ENCODE data around the gene LONP2.

LONP2 gene

DNA sequence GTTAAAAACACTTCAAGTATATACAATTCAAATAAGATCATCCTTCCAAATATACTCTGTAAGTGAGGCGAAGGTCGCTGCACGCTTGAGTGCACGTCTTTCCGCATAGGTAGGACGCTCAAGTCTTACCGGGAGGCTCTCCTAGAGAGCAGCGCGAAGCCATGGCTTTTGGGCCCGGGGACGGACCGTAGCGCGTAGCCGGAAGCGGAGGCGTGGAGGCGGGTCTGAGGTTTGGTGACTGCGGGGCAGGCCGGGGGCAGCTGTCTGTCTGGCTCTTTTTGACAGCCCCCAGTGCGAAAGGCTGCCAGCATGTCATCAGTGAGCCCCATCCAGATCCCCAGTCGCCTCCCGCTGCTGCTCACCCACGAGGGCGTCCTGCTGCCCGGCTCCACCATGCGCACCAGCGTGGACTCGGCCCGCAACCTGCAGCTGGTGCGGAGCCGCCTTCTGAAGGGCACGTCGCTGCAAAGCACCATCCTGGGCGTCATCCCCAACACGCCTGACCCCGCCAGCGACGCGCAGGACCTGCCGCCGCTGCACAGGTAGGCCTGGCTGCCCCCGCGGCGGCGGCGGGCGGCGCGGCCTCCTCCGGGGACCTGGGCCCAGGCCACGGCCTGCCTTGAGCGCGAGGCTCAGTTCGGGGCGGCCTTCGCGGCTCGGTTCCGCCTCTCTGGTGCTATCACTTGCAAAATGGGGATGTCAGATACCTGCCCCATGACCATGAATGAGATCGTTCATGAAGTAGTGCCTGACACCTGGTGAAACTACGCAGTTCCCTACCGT is at the start of gene LONP2:
Gene LONP2 (plus strand): TSS at position 221 of the 783 bp plus-strand sequence. CDS start 89 bp downstream, at position 310.
- peak; percentile 20 for DNase-seq (ENCODE audit: low read depth)

DNA sequence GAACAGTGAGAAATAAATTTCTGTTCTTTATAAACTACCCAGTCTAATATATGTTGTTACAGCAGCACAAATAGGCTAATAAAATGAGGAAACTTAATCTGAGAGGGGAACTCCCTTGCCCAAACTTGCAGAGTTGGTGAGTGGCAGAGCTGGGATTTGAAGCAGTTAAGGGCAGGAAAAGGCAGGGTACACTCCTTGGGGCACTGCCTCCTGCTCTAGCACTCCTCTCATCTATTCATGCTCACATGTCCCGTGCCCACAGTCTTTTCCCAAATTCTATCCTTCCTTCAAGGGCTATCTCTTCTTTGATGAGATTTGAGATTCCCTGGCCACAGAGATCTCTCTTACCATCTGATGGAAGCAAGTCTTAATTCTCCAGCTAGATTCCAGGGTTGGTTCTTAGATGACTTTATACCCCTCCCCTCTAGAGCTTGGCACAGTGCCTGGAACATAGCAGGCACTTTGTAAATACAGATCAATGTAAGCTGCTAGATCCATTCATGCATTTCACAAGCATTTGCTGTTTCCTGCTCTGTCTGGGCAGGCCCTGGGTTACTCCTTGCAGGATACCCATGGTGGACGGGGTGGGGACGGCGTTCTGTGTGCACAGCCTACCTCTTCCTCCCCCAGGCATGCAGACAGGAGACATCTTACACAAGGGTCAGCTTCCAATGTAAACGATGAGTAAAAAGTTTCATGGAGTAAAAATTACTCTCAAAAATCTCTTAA is 49.1 kb upstream of the LONP2 start:
- DNase-seq (ENCODE audit: low read depth) = no peak

DNA sequence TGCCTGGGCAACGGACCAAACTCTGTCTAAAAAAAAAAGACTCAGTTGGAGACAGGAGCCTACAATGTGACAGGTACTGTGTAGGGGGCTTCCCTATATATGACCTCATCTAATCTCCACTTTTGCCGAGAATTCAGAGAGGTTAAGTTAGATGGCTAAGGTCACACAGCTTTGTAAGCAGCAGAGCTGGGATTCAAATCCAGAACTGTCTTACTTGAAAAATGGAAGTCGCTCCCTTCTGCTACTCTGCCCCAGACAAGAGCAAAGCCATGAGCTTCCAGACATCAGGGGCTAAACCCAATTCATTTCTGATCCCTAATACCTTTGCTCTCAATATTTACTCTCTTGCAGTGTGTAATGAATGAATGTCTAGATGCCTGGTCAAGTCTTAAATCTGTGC is 46.8 kb upstream of the LONP2 start:
- DNase-seq (ENCODE audit: low read depth) = no peak

- no peak for DNase-seq (ENCODE audit: low read depth)
Measured at GRCh38 chr16:48201515-48202201, 42.4 kb upstream of the LONP2 start.

GRCh38 chr16:48203974-48204824 is 39.9 kb upstream of the LONP2 start:
- DNase-seq (ENCODE audit: low read depth) = no peak

DNA sequence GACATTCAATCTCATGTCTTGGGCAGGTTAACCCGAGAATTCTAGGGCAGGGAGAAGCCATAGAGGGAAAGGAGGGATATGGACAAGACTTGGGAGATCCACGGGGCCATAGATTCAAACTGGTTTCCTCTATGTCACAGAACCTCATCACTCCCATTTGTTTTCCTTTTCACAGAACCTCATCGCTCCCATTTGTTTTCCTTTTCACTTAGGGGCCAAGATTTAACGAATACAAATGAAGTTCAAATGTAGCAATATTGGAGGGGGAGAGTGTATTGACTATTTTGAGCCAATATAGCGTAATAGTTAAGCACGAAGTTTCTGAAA is 39.3 kb upstream of the LONP2 start:
- DNase-seq (ENCODE audit: low read depth) = no peak

- DNase-seq (ENCODE audit: low read depth) = no peak
Measured at GRCh38 chr16:48206594-48207242, 37.4 kb upstream of the LONP2 start.

- DNase-seq (ENCODE audit: low read depth) = no peak
Measured at GRCh38 chr16:48210747-48211146, 33.4 kb upstream of the LONP2 start.

DNA sequence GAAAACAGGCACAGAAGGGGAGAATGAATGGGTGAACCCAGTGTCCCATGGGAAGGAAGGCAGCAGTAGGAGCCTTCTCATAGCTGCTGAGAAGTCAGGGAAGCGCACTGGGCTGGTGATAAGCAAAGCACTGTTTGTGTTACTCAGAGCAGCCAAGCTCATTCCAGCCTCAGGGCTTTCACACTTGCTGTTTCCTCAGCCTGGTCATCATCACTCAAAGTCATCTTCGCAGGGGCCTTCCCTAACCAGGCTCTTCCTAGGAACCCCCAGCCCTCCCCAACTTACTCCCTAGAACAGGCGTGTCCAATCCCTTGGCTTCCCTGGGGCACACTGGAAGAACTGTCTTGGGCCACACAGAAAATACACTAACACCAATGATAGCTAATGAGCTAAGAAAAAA is 32.1 kb upstream of the LONP2 start:
- no peak for DNase-seq (ENCODE audit: low read depth)

GRCh38 chr16:48215738-48216137 is 28.4 kb upstream of the LONP2 start:
- no peak for DNase-seq (ENCODE audit: low read depth)

- DNase-seq (ENCODE audit: low read depth) = no peak
Measured at GRCh38 chr16:48217708-48218107, 26.4 kb upstream of the LONP2 start.

GRCh38 chr16:48218473-48218872 is 25.6 kb upstream of the LONP2 start:
- DNase-seq (ENCODE audit: low read depth) = no peak

GRCh38 chr16:48220891-48221290 is 23.2 kb upstream of the LONP2 start:
- no peak for DNase-seq (ENCODE audit: low read depth)

DNA sequence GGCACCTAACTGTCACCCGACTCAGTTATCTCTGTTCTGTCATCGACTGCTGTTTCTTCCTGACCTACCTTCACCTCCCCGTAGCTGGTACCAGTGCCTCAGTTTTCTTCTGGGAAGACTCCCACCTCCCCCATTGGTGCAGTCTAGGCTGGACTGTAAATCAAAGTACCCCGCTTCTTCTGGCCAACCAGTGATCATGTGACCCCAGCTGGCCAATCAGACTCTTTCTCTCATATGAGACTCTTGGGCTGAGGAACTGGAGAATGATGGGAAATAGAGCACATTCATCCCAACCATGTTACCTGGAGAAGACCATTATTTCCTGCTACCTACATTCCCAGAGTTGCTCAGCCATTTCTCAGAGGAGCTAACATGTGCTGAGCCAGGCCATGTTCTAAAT is 20.6 kb upstream of the LONP2 start:
- DNase-seq (ENCODE audit: low read depth) = no peak

- DNase-seq (ENCODE audit: low read depth) = peak; percentile 19
Measured at GRCh38 chr16:48225456-48225855, 18.6 kb upstream of the LONP2 start.

- DNase-seq (ENCODE audit: low read depth) = no peak
Measured at GRCh38 chr16:48231727-48232492, 12.2 kb upstream of the LONP2 start.

- no peak for DNase-seq (ENCODE audit: low read depth)
Measured at GRCh38 chr16:48232493-48233040, 11.5 kb upstream of the LONP2 start.

DNA sequence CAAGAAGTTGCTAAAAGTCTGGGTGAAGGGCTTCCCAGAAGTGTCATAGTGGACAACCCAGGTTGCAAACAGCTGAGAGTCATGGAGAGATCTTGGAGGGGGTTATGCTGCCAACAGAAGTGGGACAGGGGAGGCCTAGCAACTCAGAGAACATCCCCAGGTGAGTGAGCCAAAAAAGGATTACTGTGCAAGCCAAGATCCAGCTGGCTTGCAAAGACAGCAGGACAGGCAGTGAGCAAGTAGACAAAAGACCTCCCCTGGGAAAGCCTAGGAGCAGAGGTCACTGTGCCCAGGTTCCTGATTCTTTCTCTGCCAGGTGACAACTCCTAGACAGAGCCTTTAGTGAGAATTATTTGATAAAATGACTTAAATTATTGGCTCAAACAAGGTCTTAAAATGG is 9.5 kb upstream of the LONP2 start:
- no peak for DNase-seq (ENCODE audit: low read depth)

DNA sequence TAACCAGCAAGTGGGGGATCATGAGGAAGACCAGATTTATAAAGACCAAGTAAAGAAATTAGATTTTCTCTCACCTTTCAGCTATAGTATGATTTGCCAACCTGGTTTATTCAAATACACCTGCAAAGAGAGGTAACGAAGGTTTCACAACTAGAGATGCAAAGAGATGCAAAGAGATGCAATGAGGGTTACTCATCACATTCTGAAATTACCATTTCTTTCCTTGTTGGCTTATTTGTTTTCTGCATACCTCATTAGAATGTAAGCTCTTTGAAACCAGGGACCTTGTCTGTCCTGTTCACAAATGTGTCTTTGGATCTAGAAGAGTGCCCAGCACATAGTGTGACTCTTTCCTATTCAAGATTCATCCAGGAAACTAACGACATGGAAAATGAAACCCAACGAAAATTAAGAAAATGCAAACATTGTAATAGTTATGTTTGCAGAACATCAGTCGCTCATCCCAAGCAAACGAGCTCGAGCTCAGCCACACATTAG is 9.0 kb upstream of the LONP2 start:
- no peak for DNase-seq (ENCODE audit: low read depth)

- no peak for DNase-seq (ENCODE audit: low read depth)
Measured at GRCh38 chr16:48235556-48236136, 8.5 kb upstream of the LONP2 start.

Measured in HS-5 (cell line).